GM19043 (cell line): ENCODE measurements around the gene BSND.
"Not testable (repeated sequence)": the region's sequence is repeated elsewhere in the genome, so short reads cannot be mapped to it uniquely, and the experiment has no call there.

Source experiments
- ATAC-seq: cut with Tn5 transposase; IDR thresholded peaks from one replicate; pipeline ENCODE4 v1.9.1; 2021; ENCODE audit warnings: low read depth; ENCODE audit not compliant: unreplicated experiment

The BSND gene

DNA sequence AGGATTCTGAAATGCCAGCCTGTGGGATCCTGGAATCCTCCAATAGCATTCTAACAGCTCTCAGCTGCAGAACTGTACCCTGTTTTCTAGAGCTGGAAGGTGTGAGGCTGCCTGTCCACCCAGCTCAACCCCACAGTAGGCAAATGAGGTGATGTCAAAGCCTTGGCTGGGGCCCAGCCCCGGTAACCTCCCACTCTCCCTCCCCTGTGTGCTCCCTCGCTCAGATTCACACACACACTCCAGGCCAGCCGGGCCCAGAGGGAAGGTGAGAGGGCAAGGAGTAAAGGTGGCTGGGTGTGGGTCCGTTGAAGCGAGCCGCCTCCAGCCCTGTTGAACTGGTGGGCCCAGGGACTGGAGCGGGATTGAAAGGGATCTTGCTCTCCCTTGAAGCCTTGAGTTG is at the start of gene BSND:
Gene BSND, plus strand, starts transcription at position 257 of the 400 bp plus-strand sequence. CDS start 254 bp downstream, outside the sequence.
- ATAC-seq = no peak

DNA sequence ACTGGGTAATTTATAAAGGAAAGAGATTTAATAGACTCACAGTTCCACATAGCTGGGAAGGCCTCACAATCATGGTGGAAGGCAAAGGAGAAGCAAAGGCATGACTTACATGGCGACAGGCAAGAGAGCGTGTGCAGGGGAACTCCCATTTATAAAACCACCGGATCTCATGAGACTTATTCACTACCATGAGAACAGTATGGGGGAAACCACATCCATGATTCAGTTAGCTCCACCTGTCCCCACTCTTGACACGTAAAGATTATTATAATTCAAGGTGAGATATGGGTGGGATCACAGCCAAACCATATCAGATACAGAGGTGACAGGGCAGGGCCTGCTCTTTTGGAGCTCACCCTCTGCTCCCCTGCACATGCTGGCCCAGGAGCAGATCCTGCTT is 49.7 kb upstream of the BSND start:
- ATAC-seq = no peak

DNA sequence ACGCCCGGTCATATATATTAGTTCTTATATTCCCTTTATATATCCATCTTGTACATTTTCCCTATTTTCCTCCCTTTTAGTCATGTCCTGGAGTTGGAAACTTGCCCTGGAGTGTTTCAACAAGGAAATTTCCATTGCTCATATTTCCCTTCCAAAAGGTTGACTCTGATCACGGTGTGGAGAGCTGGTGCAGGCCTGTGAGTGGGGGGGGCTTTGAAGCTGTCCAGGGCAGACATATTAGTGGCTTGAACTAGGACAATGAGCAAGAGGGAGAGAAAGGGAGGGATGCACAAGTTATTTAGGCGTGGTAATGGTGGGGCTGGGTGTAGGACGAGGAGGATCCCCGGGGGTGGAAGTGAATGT is 48.7 kb upstream of the BSND start:
- ATAC-seq = no peak

DNA sequence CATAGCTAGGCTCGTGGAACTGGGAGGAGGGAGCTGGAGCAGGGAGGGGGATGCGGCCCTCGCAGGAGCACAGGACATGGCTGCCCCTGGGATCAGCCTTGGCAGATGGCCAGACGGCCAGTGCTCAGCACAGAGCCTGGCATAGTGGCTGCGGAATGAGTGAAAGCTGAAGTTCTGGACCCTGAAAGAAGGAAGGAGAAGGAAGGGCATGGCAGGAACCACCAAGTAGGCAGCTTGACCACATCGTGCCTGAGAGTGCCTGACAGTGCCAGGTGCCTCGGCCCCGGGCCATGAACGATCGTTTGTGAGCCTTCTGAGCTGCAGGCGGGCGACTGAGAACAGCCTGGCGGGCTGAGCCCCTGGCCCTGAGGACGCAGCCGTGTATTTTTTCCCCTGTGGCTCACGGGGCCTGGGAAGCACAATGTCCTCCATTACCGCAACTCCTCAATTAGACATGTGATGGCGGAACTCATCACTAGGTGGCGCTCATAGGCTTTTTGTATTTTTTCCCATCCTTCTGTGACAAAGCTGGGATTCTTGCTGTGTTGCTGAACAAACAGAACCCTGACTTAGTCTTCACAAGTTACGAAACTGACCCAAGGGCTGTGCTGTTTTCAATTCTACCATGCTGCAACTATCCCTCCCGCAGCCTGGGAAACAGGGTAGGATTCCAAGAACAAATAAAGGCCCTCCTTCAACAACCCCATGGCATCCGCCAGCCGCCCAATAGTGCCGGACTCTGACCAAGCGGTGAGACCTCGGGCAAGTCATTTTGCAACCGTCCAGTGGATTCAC is 48.2 kb upstream of the BSND start:
- no peak for ATAC-seq

DNA sequence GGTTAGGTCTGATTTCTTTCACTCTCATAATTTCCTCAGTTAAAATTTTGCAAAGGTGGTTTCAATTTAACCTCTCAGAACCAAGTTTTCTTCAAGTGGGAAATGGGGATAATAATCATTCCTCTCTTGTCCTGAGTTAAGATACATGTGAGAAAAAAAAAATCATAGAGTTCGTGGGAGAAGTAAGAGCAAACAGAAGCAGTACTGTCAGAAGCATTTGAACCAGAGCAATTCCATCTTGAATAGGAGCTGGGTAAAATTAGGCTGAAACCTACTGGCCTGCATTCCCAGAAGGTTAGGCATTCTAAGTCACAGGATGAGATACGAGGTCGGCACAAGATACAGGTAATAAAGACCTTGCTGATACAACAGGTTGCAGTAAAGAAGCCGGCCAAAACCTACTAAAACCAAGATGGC is 46.9 kb upstream of the BSND start:
- ATAC-seq = no peak

DNA sequence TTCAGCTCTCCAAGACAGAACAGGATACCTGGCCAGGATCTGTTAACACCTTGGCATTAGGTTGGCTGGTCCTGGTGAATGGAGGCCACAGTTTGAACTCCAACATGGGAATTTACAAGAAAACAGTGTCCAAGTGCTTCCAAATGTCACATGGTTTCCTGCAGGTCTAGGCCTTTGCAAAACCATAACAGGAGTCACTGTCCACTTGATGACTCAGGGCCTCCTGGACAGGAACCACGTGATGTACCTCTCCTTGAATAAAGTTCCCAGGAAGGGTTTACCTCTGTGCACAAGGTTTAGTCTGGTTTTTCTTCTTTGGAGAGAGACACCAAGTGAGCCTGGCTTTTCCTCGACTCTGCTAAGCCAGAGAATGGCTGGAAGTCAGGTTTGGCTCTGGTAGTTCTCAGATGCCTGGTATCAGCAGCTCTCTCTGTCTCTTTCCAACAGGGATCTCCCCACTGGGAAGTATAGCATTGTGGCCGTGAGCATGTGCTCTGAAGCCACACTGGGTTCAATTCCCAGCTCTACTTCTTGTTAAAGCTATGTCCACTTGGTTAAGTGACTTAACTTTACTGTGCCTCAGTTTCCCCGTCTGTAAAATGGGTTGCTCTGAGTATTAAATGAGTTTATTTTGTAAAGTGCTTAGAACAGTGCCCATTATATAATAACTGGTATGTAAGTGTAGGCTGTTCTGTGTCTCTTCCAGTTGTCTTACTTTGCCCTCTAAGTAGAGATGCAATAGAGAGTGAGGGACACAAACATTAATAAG is 45.6 kb upstream of the BSND start:
- no peak for ATAC-seq

DNA sequence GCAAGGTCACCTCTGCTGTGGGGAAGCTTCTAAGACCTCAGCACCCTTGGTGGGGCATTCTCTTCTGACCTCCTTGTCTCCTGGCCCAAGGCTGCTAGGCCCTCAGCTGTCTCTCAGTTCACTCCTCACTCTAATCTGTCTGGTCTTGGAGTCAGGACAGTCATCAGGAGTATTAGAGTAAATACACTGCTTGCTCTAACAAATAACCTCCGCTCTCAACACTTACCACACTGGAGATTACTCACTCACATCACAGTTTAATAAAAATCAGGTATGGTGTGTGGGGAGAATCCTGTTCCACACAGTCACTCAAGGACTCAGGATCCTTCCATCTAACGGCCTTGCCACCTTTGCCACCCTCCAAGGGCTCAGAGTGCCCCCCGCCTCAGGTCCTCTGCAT is 44.9 kb upstream of the BSND start:
- ATAC-seq = no peak

DNA sequence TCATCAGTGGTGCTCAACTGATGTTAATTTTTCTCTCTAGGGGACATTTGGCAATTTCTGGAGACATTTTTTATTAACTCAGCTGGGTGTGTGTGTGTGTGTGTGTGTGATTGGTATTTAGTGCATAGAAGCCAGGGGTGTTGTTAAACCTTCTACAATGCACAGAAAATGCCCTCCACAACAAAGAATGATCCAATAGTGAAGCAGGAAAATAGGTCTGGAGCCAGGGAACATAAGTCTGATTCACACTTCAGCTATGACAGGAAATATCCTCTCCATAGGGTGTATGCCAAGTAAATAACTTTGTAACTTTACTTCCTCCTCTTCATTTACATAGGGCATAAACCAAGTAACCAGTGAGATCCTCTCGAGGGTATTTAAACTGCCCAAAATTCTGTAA is 43.4 kb upstream of the BSND start:
- no peak for ATAC-seq

DNA sequence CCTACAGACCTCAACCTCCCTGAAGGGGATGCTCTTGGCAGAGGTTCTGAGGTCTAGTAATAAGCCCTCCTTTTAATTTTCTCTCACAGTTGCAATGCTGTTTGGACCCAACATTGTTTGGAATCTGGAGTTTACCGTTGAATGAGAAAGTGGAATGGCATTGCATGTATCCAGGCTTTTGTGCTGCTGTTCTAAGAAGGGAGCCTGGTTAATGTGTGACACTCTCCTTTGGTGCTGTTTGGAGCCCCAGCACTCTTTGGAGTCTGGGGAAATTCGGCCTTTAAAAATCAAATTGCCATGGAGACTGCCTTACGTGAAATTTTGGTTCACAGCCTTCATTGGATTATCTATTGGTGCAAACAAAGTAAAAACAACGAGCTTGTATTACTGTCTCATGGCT is 42.0 kb upstream of the BSND start:
- no peak for ATAC-seq

DNA sequence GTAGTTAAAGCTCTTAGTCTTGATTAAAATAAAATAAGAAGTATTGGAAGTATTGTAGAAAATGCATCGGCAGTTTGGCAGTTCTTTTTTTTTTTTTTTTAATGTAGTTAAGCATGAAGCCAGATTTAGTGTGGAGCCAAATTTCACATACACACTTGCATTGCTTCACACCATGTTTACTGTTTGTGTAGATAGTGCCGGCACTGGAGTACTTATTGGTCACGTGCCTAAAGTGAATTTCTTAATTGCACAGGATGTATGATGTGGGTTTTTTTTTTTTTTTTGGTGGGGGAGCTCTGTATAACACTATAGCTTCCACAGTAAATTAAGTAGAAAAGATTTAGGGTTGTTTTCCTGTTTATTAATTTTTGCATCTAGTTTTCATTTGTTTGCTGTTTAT is 39.5 kb upstream of the BSND start:
- ATAC-seq = no peak

DNA sequence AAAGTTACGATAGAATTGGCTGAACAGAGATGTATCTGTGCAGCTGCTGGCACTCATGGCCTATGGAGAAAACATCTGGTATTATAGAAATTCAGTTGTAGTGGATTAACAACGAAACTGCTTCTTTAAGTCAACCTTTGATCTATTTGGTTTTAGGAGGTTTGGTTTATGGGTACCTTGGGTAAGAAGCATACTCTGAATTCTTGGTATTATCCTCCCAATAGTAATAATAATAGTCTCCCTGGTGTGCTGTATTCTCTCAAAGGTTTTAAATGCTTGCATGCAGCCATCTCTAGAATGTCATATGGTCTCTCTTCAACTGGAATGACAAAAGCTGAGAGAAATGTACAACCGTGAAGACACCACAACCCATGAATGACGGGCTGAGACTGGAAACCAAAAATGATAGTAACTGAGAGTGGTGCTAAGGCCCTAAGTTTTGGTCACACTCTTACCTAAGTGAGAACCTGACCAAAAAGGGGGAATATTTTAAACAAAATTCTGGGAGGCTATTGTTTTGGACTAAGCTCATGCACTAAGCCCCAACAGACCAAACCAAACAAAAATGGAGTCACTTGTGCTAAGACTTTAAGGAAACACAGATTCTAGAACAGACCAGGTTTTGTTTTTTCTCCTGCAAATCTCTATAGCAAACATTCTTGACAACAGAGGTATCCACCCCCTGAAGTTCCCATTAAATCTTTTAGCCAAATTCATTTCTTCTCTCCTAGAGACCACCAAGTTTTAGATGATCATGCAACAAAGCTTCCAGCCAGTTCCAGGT is 35.9 kb upstream of the BSND start:
- ATAC-seq = no peak

DNA sequence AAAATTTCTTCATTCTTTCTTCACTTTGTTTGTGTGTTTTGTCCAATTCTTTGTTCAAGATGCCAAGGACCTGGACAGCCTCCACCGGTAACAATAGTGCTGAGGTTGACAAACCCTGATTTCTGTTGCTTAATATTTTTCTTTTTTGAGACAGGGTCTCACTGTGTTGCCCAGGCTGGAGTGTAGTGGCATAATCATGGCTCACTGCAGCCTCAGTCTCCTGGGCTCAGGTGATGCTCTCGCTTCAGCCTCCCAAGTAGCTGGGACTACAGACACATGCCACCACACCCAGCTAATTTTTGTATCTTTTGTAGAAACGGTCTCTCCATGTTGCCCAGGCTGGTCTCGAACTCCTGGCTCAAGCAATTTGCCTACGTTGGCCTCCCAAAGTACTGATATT is 34.9 kb upstream of the BSND start:
- not testable (repeated sequence) for ATAC-seq

DNA sequence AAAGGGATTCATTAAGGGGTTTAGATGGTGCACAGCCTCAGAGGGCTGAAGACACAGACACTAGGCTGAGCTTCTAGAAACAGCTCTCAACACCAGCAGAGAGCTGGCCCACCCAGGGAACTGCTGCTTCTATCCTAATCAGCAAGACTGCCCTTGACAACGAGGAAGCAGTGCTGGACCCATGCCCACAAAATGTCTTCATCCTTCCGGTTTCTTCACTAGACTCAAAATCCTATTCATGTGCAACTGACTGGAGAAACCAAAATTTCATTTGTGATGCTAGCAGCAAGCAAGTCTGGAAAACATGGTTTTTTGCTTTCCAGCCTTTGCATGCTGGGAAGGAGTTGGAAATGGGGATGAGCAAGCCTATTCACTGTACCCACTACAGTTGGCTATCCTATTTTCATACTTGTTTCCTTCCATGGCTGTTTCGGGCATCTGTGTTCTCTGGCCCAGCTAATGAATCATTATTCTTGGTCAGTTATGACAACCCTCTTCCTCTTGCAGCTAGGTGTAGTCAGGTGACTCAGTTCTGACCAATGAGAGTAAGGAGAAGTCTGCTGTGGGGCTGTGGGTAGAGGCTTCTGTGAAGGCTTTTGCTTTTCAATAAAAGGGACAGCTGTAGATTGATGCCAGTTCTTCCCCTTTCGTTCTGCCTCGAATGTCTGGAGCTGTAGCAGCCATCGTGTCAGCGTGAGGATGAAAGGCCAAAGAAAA is 33.0 kb upstream of the BSND start:
- peak; percentile 93 for ATAC-seq

DNA sequence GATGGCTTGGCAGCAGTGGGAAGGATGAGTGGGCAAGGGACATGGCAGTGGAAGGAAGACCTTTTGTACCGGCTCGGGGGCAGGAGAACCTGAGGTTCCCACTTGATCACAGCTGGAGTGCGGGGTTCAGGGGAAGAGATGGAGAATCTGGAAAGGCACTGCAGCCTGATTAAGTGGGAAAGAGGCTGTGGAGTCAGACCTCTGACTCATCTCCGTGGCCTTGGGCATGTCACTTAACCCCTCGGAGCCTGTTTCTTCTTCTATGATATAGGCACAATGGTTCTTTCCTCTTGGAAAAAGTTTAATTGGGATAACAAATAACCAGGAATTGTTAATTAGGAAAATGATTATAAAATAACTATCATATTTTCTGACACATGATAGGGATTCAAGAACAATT is 31.4 kb upstream of the BSND start:
- no peak for ATAC-seq

DNA sequence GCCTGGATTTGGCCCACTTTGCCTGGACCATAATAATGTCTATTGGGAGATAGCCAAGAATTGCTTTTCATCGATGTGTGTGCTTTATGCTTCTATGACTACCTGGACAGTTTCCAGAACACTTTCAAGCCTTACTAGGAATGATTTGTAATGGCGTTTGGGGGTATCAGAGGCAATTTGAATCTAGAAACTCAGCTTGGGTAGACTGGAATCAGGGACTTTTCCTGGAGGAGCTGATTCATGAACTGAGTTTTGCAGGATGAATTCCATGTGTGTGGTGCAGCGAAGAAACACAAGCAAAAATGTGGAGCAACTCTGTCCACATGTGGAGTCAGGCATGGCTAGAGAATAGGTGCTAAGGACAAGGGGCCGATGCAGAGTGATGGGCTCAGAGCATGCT is 30.2 kb upstream of the BSND start:
- ATAC-seq = no peak

DNA sequence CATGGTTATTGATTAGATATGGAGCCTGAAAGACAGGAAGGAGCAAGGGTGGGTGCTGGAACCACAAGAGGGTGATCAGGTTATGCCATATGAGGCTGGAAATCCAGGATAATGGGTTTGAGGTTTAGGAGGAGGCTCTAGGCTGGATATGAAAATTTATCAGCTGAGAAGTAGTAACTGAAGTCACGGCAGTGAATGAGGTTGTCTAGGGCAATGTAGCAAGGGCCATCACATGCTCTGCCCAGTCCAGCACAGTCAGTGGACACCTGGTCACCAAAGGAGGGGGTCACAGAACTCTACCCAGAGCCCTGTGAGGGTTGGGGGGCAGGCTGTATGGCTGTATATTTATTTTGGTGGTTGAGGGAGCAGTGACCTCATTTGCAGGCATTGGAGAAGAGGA is 28.9 kb upstream of the BSND start:
- ATAC-seq = no peak

DNA sequence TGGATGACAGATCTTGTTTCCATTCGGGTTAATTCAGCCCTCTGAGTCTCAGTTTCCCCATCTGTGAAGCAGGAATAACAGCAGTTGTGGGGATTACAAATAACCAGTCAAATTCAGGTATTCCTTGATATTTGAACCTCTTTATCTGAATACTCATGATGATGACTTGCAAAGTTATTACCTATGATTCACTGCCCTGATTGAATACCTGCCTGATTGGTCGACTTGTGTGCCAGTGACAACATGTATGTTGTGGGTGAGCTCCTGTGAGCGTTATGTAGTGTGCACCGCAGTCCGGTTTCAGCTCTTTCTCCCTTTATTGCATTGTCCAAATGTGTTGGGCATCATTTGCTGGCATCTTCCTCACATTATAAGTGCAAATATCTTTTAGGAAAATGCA is 27.8 kb upstream of the BSND start:
- no peak for ATAC-seq

DNA sequence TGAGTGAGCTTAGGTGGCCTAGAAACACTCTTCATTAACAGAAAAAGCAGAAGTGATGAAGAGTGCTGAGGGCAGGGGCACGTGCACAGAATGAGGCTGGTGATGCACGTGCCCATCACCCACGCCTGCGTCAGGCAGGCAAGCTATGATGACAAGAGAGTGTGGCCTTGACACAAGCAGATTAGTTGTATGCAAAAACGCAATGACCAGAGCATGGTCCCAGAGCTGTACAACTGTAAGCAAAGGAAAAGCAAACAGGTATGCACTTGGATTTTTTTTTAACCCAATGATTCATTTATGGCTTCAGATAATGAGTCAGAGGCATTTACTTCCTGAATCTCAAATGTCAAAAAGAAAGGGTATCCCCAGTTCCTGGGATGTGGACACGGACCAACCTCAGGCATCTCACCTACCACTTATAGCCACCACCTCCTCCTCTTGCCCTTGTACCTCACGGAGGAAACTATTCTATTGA is 27.4 kb upstream of the BSND start:
- peak; percentile 73 for ATAC-seq

DNA sequence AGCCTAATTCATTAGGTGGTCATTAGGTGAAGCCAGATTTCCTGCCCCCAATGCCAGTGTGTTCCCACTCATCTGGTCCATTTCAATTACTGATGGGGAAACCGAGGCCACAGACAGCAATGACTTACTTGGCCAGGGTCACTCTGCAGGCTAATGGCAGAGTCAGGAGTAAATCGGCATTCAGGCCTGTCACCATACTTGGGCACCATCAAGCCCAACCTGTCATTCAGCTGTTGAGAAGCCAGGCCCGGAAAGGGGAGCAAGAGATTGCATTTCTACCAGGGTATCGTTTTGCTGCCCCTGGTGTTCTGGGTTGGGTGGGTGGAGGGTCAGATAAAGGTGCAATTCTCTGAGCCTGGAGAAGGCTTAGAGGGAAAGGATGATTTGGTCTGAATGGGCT is 26.3 kb upstream of the BSND start:
- ATAC-seq = no peak

DNA sequence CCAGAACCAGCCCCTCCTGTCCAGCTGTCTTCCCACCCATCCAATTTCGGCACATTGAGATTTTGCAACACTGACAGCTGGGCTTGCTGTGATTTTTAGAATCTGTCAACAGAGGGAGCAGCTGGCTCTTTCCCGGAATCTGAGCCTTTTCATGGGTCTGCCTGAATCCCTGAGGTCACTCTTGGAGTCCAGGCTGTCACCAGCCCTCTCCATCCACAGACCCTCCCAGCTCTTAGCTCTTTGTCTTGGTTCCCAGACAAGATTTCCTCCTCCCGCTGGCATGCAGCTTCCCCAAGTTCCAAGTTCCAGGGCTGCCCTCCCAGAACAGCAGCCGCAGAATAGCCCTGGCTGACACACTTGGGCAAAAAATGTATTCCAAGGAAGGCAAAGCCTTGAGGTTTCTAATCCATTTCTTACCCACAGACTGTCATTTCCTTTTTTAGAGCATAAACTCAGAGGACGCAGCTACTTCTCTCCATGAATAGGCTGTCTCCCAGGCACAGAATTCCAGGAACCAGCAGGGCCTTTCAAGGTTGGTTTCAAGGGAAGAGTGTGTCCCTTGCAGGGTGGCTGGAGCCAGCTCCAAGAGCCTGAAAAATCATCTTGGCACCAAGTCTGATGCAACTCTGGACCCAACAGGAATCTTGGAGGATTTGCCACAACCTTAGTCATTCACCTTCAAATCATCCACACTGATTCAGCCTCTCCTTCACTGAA is 25.4 kb upstream of the BSND start:
- no peak for ATAC-seq
